ENCODE measurements around the gene COL18A1. TPM values are rescaled to one million over a fixed set of nuclear protein-coding genes. Genes with fewer than 3 reads are reported as not detected.
A peak's percentile ranks its signal among the peaks of the same experiment; 100 is the strongest.

The COL18A1 gene
- total and polyA plus RNA-seq, 9 of the 15 experiments (the other 6 are each of a cell fraction or from before 2014, with no cell fraction given): 0.14 to 16.4 (median 2.0) TPM

DNA sequence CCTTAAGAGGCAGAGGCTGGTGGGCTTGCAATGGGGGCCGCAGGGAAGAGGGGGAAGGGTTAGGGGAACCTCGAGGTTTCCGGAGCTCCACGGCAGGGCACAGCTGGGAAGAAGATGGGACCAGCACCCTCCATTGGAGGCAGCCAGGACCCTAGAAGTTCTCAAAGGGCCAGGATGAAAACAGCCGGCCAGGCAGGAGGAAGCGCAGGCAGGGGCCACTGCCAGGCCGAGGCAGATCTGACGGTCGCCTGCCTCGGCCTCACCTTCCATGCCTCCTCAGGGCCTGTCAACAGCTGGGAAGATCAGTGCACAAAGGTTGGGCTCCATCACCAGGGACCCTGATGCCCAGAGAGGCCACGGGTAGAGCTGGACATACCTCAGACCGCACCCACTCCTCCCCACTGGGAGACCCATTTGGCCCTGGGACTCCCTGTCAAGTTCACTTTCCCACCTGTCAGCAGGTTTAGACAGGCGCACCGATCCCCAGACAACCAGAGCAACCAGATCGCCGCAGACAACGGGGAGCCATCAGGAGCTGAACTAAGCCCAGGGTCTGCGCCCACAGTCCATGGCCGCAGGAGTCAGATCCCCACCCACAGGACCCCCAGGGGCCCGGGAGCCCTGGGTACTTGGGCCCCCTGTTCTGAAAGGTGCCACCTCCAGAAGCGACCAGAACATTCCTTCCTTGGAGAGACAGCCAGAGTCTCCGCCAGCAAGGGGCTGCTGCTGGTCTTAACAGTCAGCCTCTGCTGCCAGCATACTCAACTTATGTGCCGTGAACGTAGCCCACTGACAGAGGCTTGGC lies 135.0 kb downstream of the COL18A1 start:
- no peak for DNase-seq (ENCODE audit: extremely low read depth in 1 of 4, low spot score in 3 of 4)
- no peak for TF ChIP-seq MAFF (IDR thresholded peaks at IDR 0.05; ENCODE audit: low read length)
- peak; percentile 39 for TF ChIP-seq RBFOX2 (IDR thresholded peaks at IDR 0.05; ENCODE audit: low read depth, low read length)
- no peak for TF ChIP-seq CREB1 (IDR thresholded peaks at IDR 0.05)
- no peak for TF ChIP-seq CREB1 (CRISPR knock-in tag; IDR thresholded peaks at IDR 0.05)
- TF ChIP-seq, protein P1, sequence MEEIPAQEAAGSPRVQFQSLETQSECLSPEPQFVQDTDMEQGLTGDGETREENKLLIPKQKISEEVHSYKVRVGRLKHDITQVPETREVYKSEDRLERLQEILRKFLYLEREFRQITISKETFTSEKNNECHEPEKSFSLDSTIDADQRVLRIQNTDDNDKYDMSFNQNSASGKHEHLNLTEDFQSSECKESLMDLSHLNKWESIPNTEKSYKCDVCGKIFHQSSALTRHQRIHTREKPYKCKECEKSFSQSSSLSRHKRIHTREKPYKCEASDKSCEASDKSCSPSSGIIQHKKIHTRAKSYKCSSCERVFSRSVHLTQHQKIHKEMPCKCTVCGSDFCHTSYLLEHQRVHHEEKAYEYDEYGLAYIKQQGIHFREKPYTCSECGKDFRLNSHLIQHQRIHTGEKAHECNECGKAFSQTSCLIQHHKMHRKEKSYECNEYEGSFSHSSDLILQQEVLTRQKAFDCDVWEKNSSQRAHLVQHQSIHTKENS (CRISPR knock-in tag; IDR thresholded peaks at IDR 0.05): no peak
- no peak for TF ChIP-seq BMI1 (IDR thresholded peaks at IDR 0.05; ENCODE audit: low read length)
- no peak for TF ChIP-seq TFAM (CRISPR knock-in tag; conservative IDR thresholded peaks at IDR 0.05)
- TF ChIP-seq NCOA2 (IDR thresholded peaks at IDR 0.05; ENCODE audit: partially characterized antibody in 2 of 2): no peak
- TF ChIP-seq ZNF324 (CRISPR knock-in tag; IDR thresholded peaks at IDR 0.05): no peak
- TF ChIP-seq BRD4 (IDR thresholded peaks at IDR 0.05): no peak
- TF ChIP-seq POLR2B (IDR thresholded peaks at IDR 0.05; ENCODE audit: low read depth, partially characterized antibody): no peak
- TF ChIP-seq NUFIP1 (IDR thresholded peaks at IDR 0.05; ENCODE audit: partially characterized antibody): no peak
- TF ChIP-seq, protein P2, sequence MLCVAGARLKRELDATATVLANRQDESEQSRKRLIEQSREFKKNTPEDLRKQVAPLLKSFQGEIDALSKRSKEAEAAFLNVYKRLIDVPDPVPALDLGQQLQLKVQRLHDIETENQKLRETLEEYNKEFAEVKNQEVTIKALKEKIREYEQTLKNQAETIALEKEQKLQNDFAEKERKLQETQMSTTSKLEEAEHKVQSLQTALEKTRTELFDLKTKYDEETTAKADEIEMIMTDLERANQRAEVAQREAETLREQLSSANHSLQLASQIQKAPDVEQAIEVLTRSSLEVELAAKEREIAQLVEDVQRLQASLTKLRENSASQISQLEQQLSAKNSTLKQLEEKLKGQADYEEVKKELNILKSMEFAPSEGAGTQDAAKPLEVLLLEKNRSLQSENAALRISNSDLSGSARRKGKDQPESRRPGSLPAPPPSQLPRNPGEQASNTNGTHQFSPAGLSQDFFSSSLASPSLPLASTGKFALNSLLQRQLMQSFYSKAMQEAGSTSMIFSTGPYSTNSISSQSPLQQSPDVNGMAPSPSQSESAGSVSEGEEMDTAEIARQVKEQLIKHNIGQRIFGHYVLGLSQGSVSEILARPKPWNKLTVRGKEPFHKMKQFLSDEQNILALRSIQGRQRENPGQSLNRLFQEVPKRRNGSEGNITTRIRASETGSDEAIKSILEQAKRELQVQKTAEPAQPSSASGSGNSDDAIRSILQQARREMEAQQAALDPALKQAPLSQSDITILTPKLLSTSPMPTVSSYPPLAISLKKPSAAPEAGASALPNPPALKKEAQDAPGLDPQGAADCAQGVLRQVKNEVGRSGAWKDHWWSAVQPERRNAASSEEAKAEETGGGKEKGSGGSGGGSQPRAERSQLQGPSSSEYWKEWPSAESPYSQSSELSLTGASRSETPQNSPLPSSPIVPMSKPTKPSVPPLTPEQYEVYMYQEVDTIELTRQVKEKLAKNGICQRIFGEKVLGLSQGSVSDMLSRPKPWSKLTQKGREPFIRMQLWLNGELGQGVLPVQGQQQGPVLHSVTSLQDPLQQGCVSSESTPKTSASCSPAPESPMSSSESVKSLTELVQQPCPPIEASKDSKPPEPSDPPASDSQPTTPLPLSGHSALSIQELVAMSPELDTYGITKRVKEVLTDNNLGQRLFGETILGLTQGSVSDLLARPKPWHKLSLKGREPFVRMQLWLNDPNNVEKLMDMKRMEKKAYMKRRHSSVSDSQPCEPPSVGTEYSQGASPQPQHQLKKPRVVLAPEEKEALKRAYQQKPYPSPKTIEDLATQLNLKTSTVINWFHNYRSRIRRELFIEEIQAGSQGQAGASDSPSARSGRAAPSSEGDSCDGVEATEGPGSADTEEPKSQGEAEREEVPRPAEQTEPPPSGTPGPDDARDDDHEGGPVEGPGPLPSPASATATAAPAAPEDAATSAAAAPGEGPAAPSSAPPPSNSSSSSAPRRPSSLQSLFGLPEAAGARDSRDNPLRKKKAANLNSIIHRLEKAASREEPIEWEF (CRISPR knock-in tag; IDR thresholded peaks at IDR 0.05): no peak

More for the DNA sequence above, 135.0 kb downstream of the COL18A1 start:
- FAIRE-seq (peak; percentile 61), ATAC-seq (no peak)
- Histone ChIP-seq H3K9me1 (ENCODE audit: control insufficient read depth, insufficient read depth, low read length) (no peaks in the 10 kb centered on the region), H3K79me2 (ENCODE audit: control insufficient read depth, insufficient read depth, low read length) (peaks cover 62% of the 10 kb centered on the region), H3K4me2 (ENCODE audit: insufficient read depth, low read length) (peak overlapping the region; percentile 86), H4K20me1 (replicated peaks; ENCODE audit: control insufficient read depth, insufficient read depth, low read length) (no peaks in the 10 kb centered on the region; the same call in 1 of the 2 replicates), H3K4me3 (peak overlapping the region; percentile 48; the same call in 1 of the 2 replicates), H3K27me3 (ENCODE audit: control insufficient read depth in 2 of 2, insufficient read depth in 2 of 2, low read length in 2 of 2) (no peaks in the 10 kb centered on the region), H2AFZ (ENCODE audit: low read depth, low read length) (no peak overlapping the region), H3K27ac (ENCODE audit: extremely low read depth, low read depth, low read length) (no peak overlapping the region), H3K9ac (ENCODE audit: insufficient read depth in 1 of 2, low read depth in 2 of 2, low read length in 2 of 2) (peak overlapping the region; percentile 78 to 96; a peak in 3 of 4 replicates), H3K4me1 (replicated peaks in 1 of 2; ENCODE audit: control insufficient read depth in 2 of 2, insufficient read depth in 2 of 2, low read length in 2 of 2) (peaks cover 7 to 74% of the 10 kb centered on the region in 2 experiments; a peak in 4 of 5 replicates), H3K36me3 (ENCODE audit: control insufficient read depth, insufficient read depth, low read length) (peaks cover 58% of the 10 kb centered on the region; the same call in 2 of the 3 replicates), H3K9me3 (replicated peaks; ENCODE audit: control insufficient read depth, insufficient read depth, low read depth, low read length) (no peaks in the 10 kb centered on the region)
- ChIA-PET POLR2A (interaction anchor here (0.8 to 2.0 kb wide), 4 partner anchors 10 to 234 kb away, joined by 3 to 6 read pairs (median 3); no protein-coding TSS in a partner anchor), CTCF (ENCODE audit: low intra/inter-chr PET ratio) (no interaction called here)
- in situ Hi-C loops (cut with MboI): no loop called here
- WGBS (ENCODE audit: insufficient coverage, low coverage, missing lambda C conversion rate): 87% methylated on average over 23 of the region's 24 CpGs
- no TSS peak for BruUV-seq (replicated peaks)
- intact Hi-C loops (cut with micrococcal nuclease): loop anchor here (5.0 kb wide), 1 partner anchor 248 kb away; no protein-coding TSS in a partner anchor
